Left kidney (tissue), 8 donors: Measurements from ENCODE around the gene CLVS2. TPM values are rescaled to one million over a fixed set of nuclear protein-coding genes. Genes with fewer than 3 reads are reported as not detected.

Experiments used
- DNase-seq: peaks from one replicate; pipeline ENCODE4 v3.0.0-alpha.2; 2013
- long read RNA-seq, 8 donors: transcript quantifications; one replicate each; lab custom pipeline, GENCODE V29; 2026
- polyA plus RNA-seq: library from polyadenylated mRNA; unstranded; fragments of 120-200 nt; gene quantifications from one replicate; pipeline ENCODE4 v1.2.1, GENCODE V29; 2013; ENCODE audit not compliant: insufficient read length

Gene CLVS2, protein sequence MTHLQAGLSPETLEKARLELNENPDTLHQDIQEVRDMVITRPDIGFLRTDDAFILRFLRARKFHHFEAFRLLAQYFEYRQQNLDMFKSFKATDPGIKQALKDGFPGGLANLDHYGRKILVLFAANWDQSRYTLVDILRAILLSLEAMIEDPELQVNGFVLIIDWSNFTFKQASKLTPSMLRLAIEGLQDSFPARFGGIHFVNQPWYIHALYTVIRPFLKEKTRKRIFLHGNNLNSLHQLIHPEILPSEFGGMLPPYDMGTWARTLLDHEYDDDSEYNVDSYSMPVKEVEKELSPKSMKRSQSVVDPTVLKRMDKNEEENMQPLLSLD
- 0.33 TPM for polyA plus RNA-seq
- long read RNA-seq, donor 1, full-length matches to known transcripts: 1 of 1 reads
- long read RNA-seq, donor 1, partial matches to known transcripts: 0 of 1 reads
- long read RNA-seq, donor 1, other reads (novel, unspliced or antisense): 0 of 1 reads
- long read RNA-seq, donor 2: 0 reads
- long read RNA-seq, donor 3: 0 reads
- long read RNA-seq, donor 4: 0 reads
- long read RNA-seq, donor 5: 0 reads
- long read RNA-seq, donor 6: 0 reads
- long read RNA-seq, donor 7: 0 reads
- long read RNA-seq, donor 8: 0 reads

- DNase-seq: peak; percentile 50
Measured at GRCh38 chr6:122995921-122996793, at the start of gene CLVS2. Gene CLVS2, plus strand, starts transcription at chr6:122996235. Its CDS starts 1,543 bp downstream, at chr6:122997778.

DNA sequence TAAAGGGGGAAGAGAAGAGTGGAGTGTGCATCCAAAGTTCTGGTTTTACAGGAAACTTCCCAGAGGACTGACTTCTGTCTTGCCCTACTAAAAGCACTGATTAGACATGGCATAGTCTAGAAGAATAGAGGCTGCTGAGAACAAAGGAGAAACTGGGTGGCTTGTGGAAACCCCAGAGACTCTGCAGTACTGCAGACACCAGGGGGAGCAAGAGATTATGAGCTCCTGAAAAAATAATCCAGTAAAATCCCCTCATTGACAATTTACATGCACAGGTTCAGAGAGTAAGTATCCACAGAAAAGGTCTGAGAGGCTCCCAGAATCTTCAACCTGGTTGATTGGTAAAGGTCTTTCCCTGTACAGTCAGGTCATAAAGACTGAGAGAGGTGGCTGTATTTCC is 48.7 kb upstream of the CLVS2 start:
- no peak for DNase-seq

GRCh38 chr6:122953766-122954165 is 42.3 kb upstream of the CLVS2 start:
- no peak for DNase-seq

- DNase-seq: no peak
Measured at GRCh38 chr6:122956376-122956775, 39.7 kb upstream of the CLVS2 start.

DNA sequence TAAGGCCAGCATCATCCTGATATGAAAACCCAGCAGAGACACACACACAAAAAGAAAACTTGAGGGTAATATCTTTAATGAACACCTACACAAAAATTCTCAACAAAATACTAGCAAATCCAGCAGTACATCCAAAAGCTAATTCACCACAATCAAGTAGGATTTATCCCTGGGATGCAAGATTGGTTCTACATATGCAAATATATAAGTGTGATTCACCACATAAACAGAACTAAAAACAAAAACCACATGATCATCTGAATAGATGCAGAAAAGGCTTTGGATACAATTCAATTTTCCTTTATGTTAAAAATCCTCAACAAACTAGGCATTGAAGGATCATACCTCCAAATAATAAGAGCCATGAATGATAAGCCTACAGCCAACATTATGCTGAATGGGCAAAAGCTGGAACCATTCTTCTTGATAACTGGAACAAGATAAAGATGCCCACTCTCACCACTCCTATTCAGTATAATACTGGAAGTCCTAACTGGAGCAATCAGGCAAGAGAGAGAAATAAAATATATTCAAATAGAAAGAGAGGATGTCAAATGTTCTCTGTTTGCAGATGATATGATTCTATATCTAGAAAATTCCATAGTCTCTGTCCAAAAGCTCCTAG is 33.9 kb upstream of the CLVS2 start:
- no peak for DNase-seq

- DNase-seq: no peak
Measured at GRCh38 chr6:122969999-122970533, 26.0 kb upstream of the CLVS2 start.

- DNase-seq: no peak
Measured at GRCh38 chr6:122977180-122977579, 18.9 kb upstream of the CLVS2 start.

- no peak for DNase-seq
Measured at GRCh38 chr6:122984393-122984792, 11.6 kb upstream of the CLVS2 start.

GRCh38 chr6:122994256-122994655 is 1.8 kb upstream of the CLVS2 start:
- DNase-seq: no peak

GRCh38 chr6:122996794-122997505 is 915 bp downstream of the CLVS2 start:
- DNase-seq: no peak

DNA sequence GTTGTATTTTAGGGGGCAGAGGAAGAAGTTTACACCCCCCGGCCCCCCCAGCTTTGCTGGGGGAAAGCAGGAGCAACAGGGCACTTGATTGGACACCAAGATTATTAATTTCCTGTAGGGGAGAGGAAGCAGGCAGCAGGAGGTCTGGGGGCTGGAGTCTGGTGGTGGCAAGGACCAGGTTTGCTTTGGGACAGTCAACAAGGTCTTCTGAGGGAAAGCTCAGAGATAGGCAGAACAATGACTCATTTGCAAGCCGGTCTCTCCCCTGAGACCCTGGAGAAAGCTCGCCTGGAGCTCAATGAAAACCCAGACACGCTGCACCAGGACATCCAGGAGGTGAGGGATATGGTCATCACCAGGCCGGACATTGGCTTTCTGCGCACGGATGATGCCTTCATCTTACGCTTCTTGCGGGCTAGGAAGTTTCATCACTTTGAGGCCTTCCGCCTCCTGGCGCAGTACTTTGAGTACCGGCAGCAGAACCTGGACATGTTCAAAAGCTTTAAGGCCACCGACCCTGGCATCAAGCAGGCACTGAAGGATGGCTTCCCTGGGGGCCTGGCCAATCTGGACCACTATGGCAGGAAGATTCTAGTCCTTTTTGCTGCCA is 1.6 kb downstream of the CLVS2 start:
- DNase-seq: no peak

GRCh38 chr6:122998403-122998975 is 2.5 kb downstream of the CLVS2 start:
- DNase-seq: no peak

GRCh38 chr6:123000244-123000770 is 4.3 kb downstream of the CLVS2 start:
- no peak for DNase-seq

DNA sequence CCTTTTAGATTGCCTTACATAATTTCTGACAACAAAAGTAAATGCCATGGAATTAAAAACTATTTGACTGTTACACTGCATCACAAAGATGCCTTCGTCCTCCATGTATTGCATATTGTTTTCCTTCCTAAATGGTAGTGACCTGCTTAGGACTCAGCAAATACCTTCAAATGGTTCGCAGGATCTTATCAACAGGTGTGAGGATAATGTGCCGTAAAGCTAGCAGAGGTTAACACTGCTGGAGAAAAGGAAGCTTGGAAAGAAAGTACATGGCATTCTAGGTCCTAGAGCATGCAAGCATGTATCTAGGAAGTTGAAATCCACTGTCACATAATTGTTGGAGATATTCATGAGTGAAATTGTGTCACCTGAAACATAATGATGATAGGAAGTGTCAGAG is 5.5 kb downstream of the CLVS2 start:
- no peak for DNase-seq

- no peak for DNase-seq
Measured at GRCh38 chr6:123007885-123008284, 11.8 kb downstream of the CLVS2 start.

DNA sequence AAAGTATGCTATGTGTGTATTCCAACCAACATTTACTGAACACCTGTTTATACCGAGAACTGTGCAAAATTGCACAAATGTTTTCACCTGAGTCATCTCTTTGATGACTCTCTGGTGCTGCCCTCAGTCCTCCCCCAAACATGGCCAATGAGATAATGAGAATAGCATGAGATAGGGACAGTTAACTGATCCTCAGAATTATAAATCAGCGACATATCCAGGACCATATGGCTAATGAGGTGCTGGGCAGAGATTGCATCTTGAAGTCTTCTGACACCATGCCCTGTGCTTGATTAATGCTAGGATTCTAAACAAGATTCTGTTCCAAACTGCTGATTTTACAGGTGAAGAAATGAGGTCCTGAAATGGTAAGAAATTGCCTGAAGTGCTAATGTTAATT is 13.0 kb downstream of the CLVS2 start:
- no peak for DNase-seq

DNA sequence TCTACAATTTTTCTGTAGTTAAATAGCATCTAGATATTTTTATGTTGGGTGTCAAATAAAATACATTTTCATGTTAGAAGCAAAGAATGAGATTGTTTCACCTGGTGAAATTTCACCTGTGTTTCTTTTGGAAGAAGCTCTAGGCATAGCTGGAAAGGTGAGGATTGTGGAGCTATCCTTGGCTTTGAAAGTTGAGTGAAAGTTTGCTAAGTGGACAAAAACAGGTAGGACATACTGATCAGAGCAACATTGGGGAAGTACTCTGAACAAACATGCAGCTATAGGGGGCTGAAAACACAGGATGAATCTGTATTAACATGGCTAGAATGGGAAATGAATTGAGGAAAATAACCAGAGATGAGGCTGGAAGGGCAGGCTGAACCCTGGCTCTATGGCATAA is 18.8 kb downstream of the CLVS2 start:
- no peak for DNase-seq

- no peak for DNase-seq
Measured at GRCh38 chr6:123016431-123017103, 20.5 kb downstream of the CLVS2 start.

GRCh38 chr6:123017104-123017682 is 21.2 kb downstream of the CLVS2 start:
- no peak for DNase-seq
